ENCODE data around the gene CLEC16A.

CLEC16A gene

GRCh38 chr16:11071829-11072228 is 127.5 kb downstream of the CLEC16A start:
- no peak for DNase-seq

DNA sequence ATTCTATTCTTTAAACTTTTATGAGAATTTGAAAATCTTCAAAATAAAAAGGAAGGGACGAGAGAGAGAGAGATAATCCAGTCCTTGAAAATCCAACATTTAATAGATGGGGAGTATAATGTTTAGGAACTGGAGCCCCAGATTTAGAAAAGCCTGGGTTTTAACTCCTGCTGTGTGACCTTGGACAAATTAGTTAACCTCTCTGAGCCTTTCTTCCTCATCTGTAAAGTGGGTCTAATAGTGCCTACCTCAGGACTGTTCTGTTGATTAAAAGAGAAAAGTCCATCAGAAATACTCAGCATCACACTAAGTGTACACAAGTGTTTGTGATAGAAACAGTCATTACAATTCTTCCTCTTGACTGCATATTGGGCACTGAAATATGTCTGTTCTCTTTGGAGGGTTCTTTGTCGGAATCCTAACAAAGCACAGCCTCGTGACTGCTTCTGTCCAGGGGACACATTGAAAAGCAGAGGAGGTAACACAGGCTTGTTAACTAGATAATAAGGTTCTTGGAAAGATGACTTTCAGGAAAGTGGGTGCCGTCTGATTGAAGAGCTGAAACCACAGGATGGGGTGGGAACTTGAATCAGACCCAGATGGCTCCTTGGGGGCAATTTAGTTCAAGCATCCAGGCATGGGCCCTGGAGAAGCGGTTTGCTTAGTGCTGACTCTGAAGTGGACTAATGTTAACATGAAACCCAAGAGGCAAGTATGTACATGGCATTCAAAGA is 128.2 kb downstream of the CLEC16A start:
- no peak for DNase-seq

DNA sequence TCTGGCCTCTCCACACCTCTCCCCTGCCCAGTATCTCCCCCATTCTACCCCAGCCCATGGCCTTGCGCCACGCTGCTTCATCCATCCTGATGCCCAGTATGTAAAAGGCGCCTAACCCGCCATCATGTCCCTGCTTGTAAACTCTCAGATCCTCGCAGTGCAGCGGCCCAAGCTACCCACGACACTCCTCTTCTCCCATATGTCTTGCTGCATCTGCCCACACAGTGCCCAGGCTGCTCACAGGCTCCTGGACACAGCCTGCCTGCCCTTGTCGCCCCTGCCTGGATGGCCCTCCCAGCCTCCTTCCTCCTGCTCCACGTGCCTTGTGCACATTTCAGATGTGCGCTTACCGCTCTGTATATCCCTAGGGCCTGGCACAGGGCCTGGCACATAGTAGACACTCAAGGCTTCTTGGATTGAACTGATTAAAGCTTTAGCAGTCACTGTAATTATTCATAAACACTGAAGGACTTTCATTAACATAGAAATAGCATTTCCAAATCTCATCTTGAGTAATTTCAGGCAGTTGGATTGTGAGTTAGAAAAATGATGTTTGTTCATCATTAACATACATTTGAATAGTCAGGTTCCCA is 129.1 kb downstream of the CLEC16A start:
- no peak for DNase-seq

GRCh38 chr16:11074131-11074530 is 129.8 kb downstream of the CLEC16A start:
- no peak for DNase-seq

DNA sequence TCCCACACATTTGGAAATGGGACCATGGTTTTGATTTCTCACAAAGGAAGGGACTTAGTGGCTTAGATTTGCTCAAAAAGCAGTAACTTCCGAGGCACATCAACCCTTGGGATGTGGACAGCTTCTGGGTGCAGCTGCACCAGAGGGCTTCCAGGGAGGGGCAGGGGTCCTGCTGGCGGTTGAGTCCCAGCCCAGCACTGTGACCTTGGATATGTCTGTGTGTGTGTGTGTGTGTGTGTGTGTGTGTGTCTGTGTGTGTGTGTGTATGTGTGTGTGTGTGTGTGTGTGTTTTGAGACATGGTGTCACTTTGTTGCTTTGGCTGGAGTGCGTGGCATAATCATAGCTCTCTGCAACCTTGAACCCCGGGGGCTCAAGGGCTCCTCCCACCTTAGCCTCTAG is 130.8 kb downstream of the CLEC16A start:
- no peak for DNase-seq

- DNase-seq: no peak
Measured at GRCh38 chr16:11076259-11077018, 132.1 kb downstream of the CLEC16A start.

GRCh38 chr16:11078812-11079459 is 134.6 kb downstream of the CLEC16A start:
- no peak for DNase-seq

GRCh38 chr16:11079652-11080187 is 135.4 kb downstream of the CLEC16A start:
- no peak for DNase-seq

DNA sequence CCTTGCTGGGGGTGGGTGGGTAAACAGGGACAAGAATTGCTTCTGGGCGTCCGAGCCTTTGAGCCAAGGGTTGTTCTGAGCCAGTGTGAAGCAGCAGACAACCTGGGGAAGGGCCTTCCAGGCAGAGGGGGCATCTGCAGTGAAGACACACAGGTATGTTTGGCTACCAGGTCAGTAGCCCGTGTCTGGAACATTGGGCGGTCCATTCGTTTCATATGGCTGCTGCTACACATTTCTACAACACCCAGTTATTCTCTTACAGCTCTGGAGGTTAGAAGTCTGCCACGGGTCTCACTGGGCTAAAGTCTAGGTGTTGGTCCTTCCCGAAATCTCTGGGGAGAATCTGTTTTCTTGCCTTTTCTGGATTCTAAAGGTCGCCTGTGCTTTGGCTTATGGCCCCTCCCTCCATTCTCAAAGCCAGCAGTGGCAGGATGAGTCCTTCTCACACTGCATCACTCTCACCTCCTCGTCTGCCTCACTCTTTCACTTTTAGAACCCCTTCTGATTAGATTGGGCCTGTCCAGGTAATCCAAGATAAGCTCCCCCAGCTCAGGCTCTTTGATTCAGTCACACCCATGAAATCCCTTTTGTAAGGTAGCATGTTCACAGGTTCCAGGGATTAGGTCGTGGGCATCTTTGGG is 136.1 kb downstream of the CLEC16A start:
- no peak for DNase-seq

DNA sequence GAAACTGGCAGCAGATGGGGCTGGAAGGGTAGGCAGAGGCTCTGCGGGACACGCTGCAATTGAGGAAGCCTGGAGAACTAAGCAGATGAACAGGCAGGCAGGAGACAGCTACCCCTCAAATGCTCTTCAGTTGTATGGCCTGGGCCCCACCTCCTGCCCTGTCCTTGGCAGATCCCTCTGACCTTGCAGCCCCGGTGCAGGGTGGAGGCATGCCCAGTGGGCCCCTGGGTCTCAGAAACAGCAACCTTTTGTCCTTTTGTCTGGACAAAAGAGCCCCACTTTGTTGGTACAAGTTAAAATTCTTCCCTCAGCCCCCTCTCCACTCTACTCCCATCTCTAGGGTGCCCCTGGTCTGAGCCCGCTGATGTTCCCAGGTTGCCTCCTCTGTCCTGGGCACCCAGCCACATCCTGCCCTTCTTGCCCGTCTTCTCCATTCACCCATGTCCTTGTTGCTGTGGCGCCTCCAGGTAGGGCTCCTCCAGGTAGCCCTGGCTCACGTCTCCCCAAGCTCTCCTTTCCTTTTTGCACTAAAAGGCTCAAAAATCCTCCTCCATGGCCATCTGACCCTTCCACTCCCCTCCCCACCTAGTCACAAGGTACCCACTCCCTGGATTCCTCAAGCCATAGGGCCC is 136.8 kb downstream of the CLEC16A start:
- no peak for DNase-seq

GRCh38 chr16:11082108-11082859 is 137.9 kb downstream of the CLEC16A start:
- no peak for DNase-seq

DNA sequence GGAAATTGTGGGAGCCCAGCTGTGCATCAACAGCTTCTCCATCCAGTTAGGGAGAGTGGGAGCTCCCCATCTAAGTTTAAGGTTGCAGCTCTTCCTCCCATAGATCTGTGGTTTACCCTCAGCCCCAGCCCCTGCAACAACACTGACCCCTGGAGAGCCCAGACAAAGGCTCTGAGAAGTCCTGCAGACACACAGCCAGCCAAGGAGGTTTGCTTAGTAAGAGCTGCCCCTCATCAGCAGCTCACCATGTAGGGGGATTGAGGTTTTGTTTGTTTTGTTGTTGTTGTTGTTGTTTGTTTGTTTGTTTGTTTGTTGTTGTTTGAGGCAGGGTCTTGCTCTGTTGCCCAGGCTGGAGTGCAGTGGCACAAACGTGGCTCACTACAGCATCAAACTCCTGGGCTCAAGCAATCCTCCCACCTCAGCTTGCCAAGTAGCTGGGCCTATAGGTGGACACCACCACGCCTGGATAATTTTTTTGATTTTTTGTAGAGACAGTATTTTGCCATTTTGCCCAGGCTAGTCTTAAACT is 138.6 kb downstream of the CLEC16A start:
- DNase-seq: no peak

DNA sequence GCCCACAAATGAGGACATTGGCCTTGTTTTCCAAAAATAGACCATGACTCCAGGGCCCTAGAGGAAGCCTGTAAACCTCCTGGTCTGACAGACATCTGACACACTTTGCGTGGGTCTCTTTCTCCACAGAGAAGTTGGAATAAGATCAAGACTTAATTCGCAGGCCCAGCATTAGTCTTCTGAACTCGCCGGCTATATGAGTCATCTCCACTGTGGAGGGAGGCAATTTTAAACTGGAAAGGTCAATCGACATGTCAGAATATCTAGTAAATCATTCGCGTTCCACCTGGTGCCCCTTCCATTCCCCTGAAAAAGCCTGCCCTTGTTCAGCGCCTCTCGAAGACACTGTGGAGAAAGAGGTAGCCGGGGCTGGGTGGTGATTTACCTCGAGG is 140.1 kb downstream of the CLEC16A start:
- no peak for DNase-seq

- no peak for DNase-seq
Measured at GRCh38 chr16:11084876-11085485, 140.6 kb downstream of the CLEC16A start.

DNA sequence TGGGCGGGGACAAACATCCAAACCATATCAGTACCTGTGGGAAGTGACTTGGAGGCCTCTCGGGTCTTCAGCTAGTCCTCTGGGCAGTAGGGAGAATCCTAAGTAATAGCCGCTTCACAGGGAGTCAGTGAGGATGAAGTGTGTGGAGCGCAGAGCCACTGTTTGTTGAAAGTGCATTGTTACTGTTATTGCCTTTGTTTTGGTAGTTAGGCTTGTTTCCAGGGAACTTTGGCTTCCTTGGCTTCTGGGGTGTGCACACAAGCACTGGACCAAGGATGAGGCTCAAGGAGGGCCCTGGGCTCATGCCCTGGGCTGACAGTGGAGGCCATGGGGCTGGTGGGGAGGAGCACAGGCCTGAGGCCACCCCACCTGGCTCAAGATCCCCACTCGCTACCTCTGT is 141.6 kb downstream of the CLEC16A start:
- DNase-seq: no peak

DNA sequence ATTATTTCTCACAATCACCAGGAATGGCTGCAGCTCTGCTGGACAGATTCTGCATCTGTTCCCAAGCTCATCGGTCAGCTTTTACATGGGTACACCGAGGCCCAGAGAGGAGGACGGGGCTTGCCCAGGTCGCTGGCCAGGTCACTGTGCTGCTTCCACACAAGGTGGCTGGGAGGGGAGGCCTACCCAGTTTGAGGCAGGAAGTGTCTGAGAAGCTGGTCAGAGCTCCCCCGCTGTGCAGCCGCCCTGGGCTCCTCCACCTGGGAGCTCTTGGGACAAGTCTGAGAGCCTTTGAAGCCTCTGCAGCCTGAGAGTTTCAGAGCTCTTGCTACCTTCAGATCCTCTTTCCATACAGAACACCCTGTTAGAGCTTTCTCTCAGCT is 143.3 kb downstream of the CLEC16A start:
- DNase-seq: no peak

DNA sequence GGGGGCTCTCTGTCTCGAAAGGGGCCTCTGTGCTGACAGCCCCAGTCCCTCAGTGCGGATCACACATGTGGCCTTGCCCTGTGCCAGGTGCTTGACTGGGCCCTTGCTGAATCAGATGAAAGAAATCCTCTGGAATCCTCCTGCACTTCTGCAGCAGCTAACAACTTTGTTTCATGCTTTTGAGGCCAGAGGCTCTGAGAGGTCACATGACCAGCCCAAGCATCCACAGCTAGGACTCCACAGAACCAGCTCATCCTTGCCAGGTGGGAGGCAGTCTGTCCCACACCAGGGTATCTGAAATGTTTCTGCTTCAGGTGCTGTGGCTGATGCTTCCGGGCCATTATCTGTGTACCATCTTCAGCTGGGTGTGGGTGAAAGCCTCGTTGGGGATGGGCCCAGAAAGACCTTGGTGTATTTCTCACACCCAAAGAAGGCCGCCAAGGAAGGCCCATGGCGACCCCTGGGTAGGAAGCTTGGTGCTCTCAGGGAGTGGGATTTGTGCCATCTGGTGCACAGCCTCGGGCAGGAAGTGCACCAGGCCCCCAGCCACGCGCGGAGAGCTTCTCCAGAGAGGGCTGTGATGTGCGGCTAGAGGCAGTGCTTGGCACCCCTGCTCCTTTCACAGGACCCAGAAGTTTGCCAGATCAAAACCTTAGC is 143.8 kb downstream of the CLEC16A start:
- no peak for DNase-seq

DNA sequence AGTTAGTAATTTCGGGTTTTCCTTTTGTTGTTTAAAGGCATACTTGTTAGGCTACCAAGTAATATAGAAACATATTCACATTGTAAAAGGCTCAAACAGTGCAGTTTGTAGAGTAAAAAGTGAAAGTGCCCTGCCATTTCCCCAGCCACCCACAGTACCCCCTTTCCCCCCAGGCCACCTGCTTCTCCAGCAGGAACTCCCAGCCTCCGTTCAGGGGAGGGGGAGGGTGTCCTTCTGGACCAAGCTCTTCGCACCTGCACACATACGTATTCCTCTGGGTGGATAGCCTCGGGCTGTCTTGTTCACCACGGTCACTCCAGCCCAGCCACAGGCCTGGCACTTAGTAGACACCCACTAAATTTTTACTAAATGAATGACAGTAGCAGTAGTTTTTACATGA is 144.5 kb downstream of the CLEC16A start:
- no peak for DNase-seq

DNA sequence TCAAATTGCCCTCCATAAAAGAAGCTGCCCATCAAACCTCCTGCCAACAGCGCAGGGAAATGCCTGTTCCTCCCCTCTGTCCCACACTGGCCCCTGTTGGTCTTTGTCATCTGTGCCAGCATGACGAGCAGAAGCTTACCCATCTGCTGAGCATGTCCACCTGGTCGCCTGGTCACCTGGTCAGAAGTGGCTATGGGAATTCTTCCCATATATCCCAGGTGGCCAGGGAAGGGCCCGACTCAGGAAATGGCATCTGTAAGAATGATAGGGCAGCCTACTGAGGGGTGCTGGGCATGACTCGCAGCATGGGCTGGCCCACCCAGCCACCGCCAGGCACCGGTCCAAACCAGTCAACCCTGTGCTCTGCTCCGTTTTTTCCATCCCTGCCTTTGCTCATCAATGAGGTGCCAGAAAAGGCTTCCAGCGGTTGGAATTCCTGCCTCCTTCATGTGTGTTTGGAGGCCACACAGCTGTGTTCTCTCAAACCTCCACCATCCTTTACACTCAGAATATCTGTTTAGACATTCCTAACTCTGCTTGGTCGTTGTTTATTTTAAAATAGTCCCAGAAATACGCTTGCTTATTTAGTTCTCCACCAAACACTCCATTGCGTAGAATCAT is 145.2 kb downstream of the CLEC16A start:
- no peak for DNase-seq

- DNase-seq: no peak
Measured at GRCh38 chr16:11090232-11090631, 145.9 kb downstream of the CLEC16A start.
